HCT116 (cell line): ENCODE results near the gene RARB. TPM values are rescaled to one million over a fixed set of nuclear protein-coding genes. Genes with fewer than 3 reads are reported as not detected.

Source experiments
- ATAC-seq: fragments of 200-7000 bp; cut with Tn5 transposase; 2 replicates; pipeline ENCODE4 v1.9.1; 2020; ENCODE audit warnings: mild to moderate bottlenecking, moderate library complexity
- BruUV-seq: library from RNA; stranded (reverse); fragments of 400-500 nt; replicated peaks from 2 replicates; lab custom pipeline; 2021; lab: Mats Ljungman, UMichigan
- CTCF ChIA-PET: fragments of 300-600 bp; sonication (Branson Sonifier 250); formaldehyde crosslinking; loops from one replicate; lab custom pipeline; 2021; ENCODE audit warnings: antibody characterized with exemption; lab: Charles Lee
- POLR2A ChIA-PET: fragments of 300-600, 350-600 bp; sonication (Branson Sonifier 250); formaldehyde crosslinking; loops from one replicate; lab custom pipeline; 2021; ENCODE audit warnings: antibody characterized with exemption; lab: Charles Lee
- RAD21 ChIA-PET, 2 experiments: fragments of 300-600 bp; sonication (Branson Sonifier 250); formaldehyde crosslinking; loops; one replicate each; lab custom pipeline; 2023; ENCODE audit warnings: low total read pairs in 2 of 2; ENCODE audit not compliant: uncharacterized antibody in 2 of 2, unreplicated experiment in 2 of 2, low non-redundant PET in 1 of 2; lab: Charles Lee
- DNase-seq: peaks from one replicate; pipeline ENCODE4 v3.0.0-alpha.2; 2010; ENCODE audit warnings: low read depth, low spot score
- H2AFZ ChIP-seq: fragments of 200-600 bp; shearing (Covaris generic), sonication (generic); 2 replicates; pipeline ENCODE4 v1.6.1; 2017; ENCODE audit warnings: low read depth, mixed run types, mixed read lengths, antibody characterized with exemption, low read length; ENCODE audit not compliant: poor library complexity, severe bottlenecking
- H3K27ac ChIP-seq: 2 replicates; pipeline ENCODE4 v1.5.1; 2012; ENCODE audit warnings: low read depth, low read length
- H3K27me3 ChIP-seq: fragments of 200-600 bp; sonication (generic); 2 replicates; pipeline ENCODE4 v1.6.1; 2016; ENCODE audit warnings: mixed run types, low read length, mixed read lengths; ENCODE audit not compliant: insufficient read depth
- H3K36me3 ChIP-seq, 2 experiments: fragments of 200-500 bp in 1 of 2; fragments of 200-600 bp in 1 of 2; sonication (Bioruptor generic) in 1 of 2; sonication (generic) in 1 of 2; 2 replicates each; pipeline versions ENCODE4 v1.5.1 to v1.6.1; 2014 to 2016; ENCODE audit warnings: low read length in 2 of 2, inconsistent platforms in 1 of 2, mixed read lengths in 1 of 2, mixed run types in 1 of 2; ENCODE audit not compliant: insufficient read depth in 2 of 2, control insufficient read depth in 1 of 2
- H3K4me1 ChIP-seq, 2 experiments: fragments of 200-600 bp in 1 of 2; sonication (generic) in 1 of 2; 2 replicates each; pipeline versions ENCODE4 v1.5.1 to v1.6.1; 2012 to 2017; ENCODE audit warnings: low read length in 2 of 2, inconsistent platforms in 1 of 2, mild to moderate bottlenecking in 1 of 2, mixed read lengths in 1 of 2, mixed run types in 1 of 2, moderate library complexity in 1 of 2; ENCODE audit not compliant: insufficient read depth in 2 of 2, control insufficient read depth in 1 of 2
- H3K4me2 ChIP-seq: fragments of 200-600 bp; sonication (generic); 2 replicates; pipeline ENCODE4 v1.6.1; 2017; ENCODE audit warnings: mixed run types, low read length, mixed read lengths
- H3K4me3 ChIP-seq, 2 experiments: fragments of 200-600 bp in 1 of 2; sonication (generic) in 1 of 2; replicated peaks in 1 of 2; 2 replicates each; pipeline ENCODE4 v1.5.1; 2011 to 2016; ENCODE audit warnings: low read length in 2 of 2, control low read depth in 1 of 2, low read depth in 1 of 2, mild to moderate bottlenecking in 1 of 2, mixed read lengths in 1 of 2, mixed run types in 1 of 2
- H3K79me2 ChIP-seq: fragments of 200-600 bp; sonication (generic); 2 replicates; pipeline ENCODE4 v1.6.1; 2017; ENCODE audit warnings: mild to moderate bottlenecking, mixed run types, low read length, moderate library complexity, mixed read lengths; ENCODE audit not compliant: insufficient read depth
- H3K9ac ChIP-seq: fragments of 200-600 bp; sonication (generic); 2 replicates; pipeline ENCODE4 v1.6.1; 2016; ENCODE audit warnings: low read length, mixed read lengths
- H3K9me2 ChIP-seq: fragments of 200-600 bp; sonication (generic), shearing (Covaris generic); 2 replicates; pipeline ENCODE4 v1.6.1; 2017; ENCODE audit warnings: mixed run types, mild to moderate bottlenecking, moderate library complexity; ENCODE audit not compliant: insufficient read depth
- H3K9me3 ChIP-seq, 2 experiments: fragments of 200-500 bp in 1 of 2; fragments of 200-600 bp in 1 of 2; sonication (Bioruptor generic) in 1 of 2; sonication (generic) in 1 of 2; 2 replicates each; pipeline ENCODE4 v1.6.1; 2014 to 2017; ENCODE audit warnings: low read length in 2 of 2, mixed read lengths in 2 of 2, inconsistent platforms in 1 of 2, low read depth in 1 of 2, mild to moderate bottlenecking in 1 of 2, mixed run types in 1 of 2, moderate library complexity in 1 of 2; ENCODE audit not compliant: control insufficient read depth in 1 of 2, insufficient read depth in 1 of 2
- H4K20me1 ChIP-seq: fragments of 200-600 bp; sonication (generic), shearing (Covaris generic); 2 replicates; pipeline ENCODE4 v1.6.1; 2017; ENCODE audit warnings: mixed run types, mild to moderate bottlenecking, moderate library complexity; ENCODE audit not compliant: insufficient read depth
- CBX3 ChIP-seq: IDR thresholded peaks from 2 replicates; pipeline ENCODE4 v1.6.1; 2012; ENCODE audit warnings: low read depth
- CTCF ChIP-seq, 3 experiments: fragments of 200-600 bp in 1 of 3; sonication (generic) in 1 of 3; IDR thresholded peaks in 2 of 3; conservative IDR thresholded peaks in 1 of 3; 2 replicates each; pipeline ENCODE4 v1.5.1; 2012 to 2017; ENCODE audit warnings: low read depth in 2 of 3, low read length in 2 of 3, antibody characterized with exemption in 1 of 3, borderline replicate concordance in 1 of 3, control low read depth in 1 of 3, mild to moderate bottlenecking in 1 of 3, mixed read lengths in 1 of 3, mixed run types in 1 of 3, moderate library complexity in 1 of 3; ENCODE audit not compliant: insufficient read depth in 1 of 3
- EZH2phosphoT487 ChIP-seq: fragments of 200-600 bp; IDR thresholded peaks from 2 replicates; pipeline ENCODE4 v1.6.1; 2018; ENCODE audit warnings: antibody characterized with exemption, borderline replicate concordance
- MAX ChIP-seq: IDR thresholded peaks from 2 replicates; pipeline ENCODE4 v1.6.1; 2012
- intact Hi-C: fragments of 100-400 bp; cut with micrococcal nuclease; formaldehyde crosslinking; loops from 2 replicates; pipeline ENCODE4 v1.10.0; 2022
- total RNA-seq: library from RNA; stranded (reverse); gene quantifications from one replicate; pipeline ENCODE4 v1.2.1, GENCODE V29; 2021; ENCODE audit not compliant: unreplicated experiment

The RARB gene
- total RNA-seq, 1 experiment from 2014 or later: not detected

GRCh38 chr3:25447925-25448324, 19.9 kb downstream of the RARB start:
- Histone ChIP-seq H3K4me3 (no peak overlapping the region), H3K27me3 (no peaks in the 10 kb centered on the region), H3K9me2 (no peaks in the 10 kb centered on the region), H3K36me3 (no peaks in the 10 kb centered on the region), H3K9ac (no peak overlapping the region), H3K27ac (no peak overlapping the region), H3K4me1 (no peaks in the 10 kb centered on the region), H3K4me2 (no peak overlapping the region), H3K9me3 (no peaks in the 10 kb centered on the region), H2AFZ (no peak overlapping the region), H4K20me1 (no peaks in the 10 kb centered on the region), H3K79me2 (no peaks in the 10 kb centered on the region)
- TF ChIP-seq CTCF (IDR thresholded peaks at IDR 0.05 in 2 of 3, conservative IDR thresholded peaks at IDR 0.05 in 1 of 3; ENCODE audit: borderline replicate concordance in 1 of 3, insufficient read depth in 1 of 3, low read depth in 2 of 3, low read length in 2 of 3): no peak
- ChIA-PET CTCF (no interaction called here), POLR2A (no interaction called here), RAD21 (no interaction called here)
- ATAC-seq (no peak), DNase-seq (no peak)
- intact Hi-C loops: no loop called here
- no TSS peak for BruUV-seq

GRCh38 chr3:25448750-25449692, 21.0 kb downstream of the RARB start:
- intact Hi-C loops: no loop called here
- TF ChIP-seq MAX: no peak
- TF ChIP-seq CBX3: no peak
- no peak for TF ChIP-seq CTCF (IDR thresholded peaks at IDR 0.05 in 2 of 3, conservative IDR thresholded peaks at IDR 0.05 in 1 of 3; ENCODE audit: borderline replicate concordance in 1 of 3, insufficient read depth in 1 of 3, low read depth in 2 of 3, low read length in 2 of 3)
- TF ChIP-seq EZH2phosphoT487: no peak
- RAD21 ChIA-PET: no interaction called here

More at GRCh38 chr3:25448750-25449692, 21.0 kb downstream of the RARB start:
- BruUV-seq: no TSS peak
- Histone ChIP-seq H3K36me3 (no peaks in the 10 kb centered on the region), H3K4me1 (no peaks in the 10 kb centered on the region), H3K27ac (no peak overlapping the region), H3K9ac (no peak overlapping the region), H3K4me2 (no peak overlapping the region), H3K4me3 (no peak overlapping the region), H3K9me2 (no peaks in the 10 kb centered on the region), H2AFZ (no peak overlapping the region), H3K27me3 (peaks cover 5% of the 10 kb centered on the region; the same call in 1 of the 2 replicates), H4K20me1 (no peaks in the 10 kb centered on the region), H3K79me2 (no peaks in the 10 kb centered on the region), H3K9me3 (no peaks in the 10 kb centered on the region)
- CTCF ChIA-PET: interaction anchor here (1.3 kb wide), 1 partner anchor 8 kb away, joined by 4 read pairs; no protein-coding TSS in a partner anchor
- DNase-seq (no peak), ATAC-seq (peak; percentile 44; the same call in 1 of the 2 replicates)
- POLR2A ChIA-PET: no interaction called here
